GM18861 (cell line): Measurements from ENCODE around the gene ESRRA.
"Not testable (repeated sequence)": the region's sequence is repeated elsewhere in the genome, so short reads cannot be mapped to it uniquely, and the experiment has no call there.

Source experiments
- ATAC-seq: cut with Tn5 transposase; IDR thresholded peaks from one replicate; pipeline ENCODE4 v1.9.1; 2021; ENCODE audit not compliant: unreplicated experiment

Gene ESRRA

GRCh38 chr11:64312947-64313346 is 7.6 kb downstream of the ESRRA start:
- no peak for ATAC-seq

GRCh38 chr11:64313491-64314145 is 8.3 kb downstream of the ESRRA start:
- ATAC-seq, result no peak

GRCh38 chr11:64314146-64314804 is 9.0 kb downstream of the ESRRA start:
- no peak for ATAC-seq

GRCh38 chr11:64314805-64315561 is 9.7 kb downstream of the ESRRA start:
- ATAC-seq, result no peak

- not testable (repeated sequence) for ATAC-seq
Measured at GRCh38 chr11:64315667-64316526, 10.6 kb downstream of the ESRRA start.

GRCh38 chr11:64316672-64317324 is 11.5 kb downstream of the ESRRA start:
- peak; percentile 7 for ATAC-seq

- ATAC-seq, result peak; percentile 35
Measured at GRCh38 chr11:64317325-64317960, 12.1 kb downstream of the ESRRA start, which contains the start of gene TRMT112. TRMT112 (minus strand) TSS chr11:64317559; CDS start chr11:64317526, 33 bp downstream.

GRCh38 chr11:64317961-64318765 is 12.8 kb downstream of the ESRRA start, which contains the start of gene PRDX5:
PRDX5 (plus strand) TSS chr11:64318121; CDS start chr11:64318216, 95 bp downstream.
- peak; percentile 63 for ATAC-seq

- no peak for ATAC-seq
Measured at GRCh38 chr11:64318766-64319761, 13.7 kb downstream of the ESRRA start.

- no peak for ATAC-seq
Measured at GRCh38 chr11:64320556-64320955, 15.2 kb downstream of the ESRRA start.

- no peak for ATAC-seq
Measured at GRCh38 chr11:64321026-64321425, 15.7 kb downstream of the ESRRA start.

GRCh38 chr11:64321533-64321932 is 16.2 kb downstream of the ESRRA start:
- no peak for ATAC-seq

GRCh38 chr11:64322925-64323260 is 17.6 kb downstream of the ESRRA start:
- ATAC-seq, result no peak

GRCh38 chr11:64323373-64323772 is 18.0 kb downstream of the ESRRA start:
- ATAC-seq, result no peak

GRCh38 chr11:64323984-64324383 is 18.7 kb downstream of the ESRRA start:
- ATAC-seq, result not testable (repeated sequence)

GRCh38 chr11:64324692-64325469 is 19.6 kb downstream of the ESRRA start:
- no peak for ATAC-seq

- ATAC-seq, result no peak
Measured at GRCh38 chr11:64327375-64327774, 22.1 kb downstream of the ESRRA start.
